Measurements from ENCODE around the gene OTOP3.

DNA sequence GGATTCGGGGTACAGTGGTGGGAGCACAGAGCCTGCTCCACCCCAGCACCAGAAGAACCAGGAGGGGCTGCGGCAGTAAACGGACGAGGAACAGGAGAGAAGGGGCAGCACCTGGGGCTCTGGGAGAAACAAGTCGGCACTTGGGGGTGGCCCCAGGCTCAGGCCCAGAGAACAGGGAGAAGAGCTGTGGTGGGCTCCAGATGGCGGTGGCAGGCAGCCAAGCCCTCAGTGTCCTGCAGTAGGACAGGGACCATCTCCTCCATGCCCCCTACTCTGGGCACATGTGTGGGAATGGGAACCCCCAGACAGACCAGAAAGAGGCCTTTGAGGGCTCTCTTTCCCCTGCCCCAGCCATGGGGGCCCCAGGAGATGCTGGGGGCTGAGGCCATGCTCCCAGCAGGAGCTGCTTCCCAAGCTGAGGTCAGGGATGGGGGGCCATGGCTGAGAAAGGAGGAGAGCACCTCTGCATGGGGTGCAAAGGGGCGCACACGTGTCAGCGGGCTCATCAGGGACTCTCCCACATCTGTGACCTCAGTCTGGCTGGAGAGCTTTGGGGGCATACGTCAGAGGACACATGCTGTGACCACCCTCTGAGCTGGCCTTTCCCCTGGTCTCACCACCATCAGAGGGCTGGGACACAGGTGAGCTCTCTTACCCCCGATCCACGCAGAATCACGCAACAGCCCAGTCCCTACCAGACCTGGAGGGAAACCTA lies 19.4 kb upstream of the OTOP3 start:
- TF ChIP-seq, protein P1, sequence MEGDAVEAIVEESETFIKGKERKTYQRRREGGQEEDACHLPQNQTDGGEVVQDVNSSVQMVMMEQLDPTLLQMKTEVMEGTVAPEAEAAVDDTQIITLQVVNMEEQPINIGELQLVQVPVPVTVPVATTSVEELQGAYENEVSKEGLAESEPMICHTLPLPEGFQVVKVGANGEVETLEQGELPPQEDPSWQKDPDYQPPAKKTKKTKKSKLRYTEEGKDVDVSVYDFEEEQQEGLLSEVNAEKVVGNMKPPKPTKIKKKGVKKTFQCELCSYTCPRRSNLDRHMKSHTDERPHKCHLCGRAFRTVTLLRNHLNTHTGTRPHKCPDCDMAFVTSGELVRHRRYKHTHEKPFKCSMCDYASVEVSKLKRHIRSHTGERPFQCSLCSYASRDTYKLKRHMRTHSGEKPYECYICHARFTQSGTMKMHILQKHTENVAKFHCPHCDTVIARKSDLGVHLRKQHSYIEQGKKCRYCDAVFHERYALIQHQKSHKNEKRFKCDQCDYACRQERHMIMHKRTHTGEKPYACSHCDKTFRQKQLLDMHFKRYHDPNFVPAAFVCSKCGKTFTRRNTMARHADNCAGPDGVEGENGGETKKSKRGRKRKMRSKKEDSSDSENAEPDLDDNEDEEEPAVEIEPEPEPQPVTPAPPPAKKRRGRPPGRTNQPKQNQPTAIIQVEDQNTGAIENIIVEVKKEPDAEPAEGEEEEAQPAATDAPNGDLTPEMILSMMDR (IDR thresholded peaks at IDR 0.05) = no peak
- TF ChIP-seq POLR2A (IDR thresholded peaks at IDR 0.05) = no peak
- no peak for TF ChIP-seq POLR2AphosphoS5 (IDR thresholded peaks at IDR 0.05)
